ENCODE data around the gene CCIN.

DNA sequence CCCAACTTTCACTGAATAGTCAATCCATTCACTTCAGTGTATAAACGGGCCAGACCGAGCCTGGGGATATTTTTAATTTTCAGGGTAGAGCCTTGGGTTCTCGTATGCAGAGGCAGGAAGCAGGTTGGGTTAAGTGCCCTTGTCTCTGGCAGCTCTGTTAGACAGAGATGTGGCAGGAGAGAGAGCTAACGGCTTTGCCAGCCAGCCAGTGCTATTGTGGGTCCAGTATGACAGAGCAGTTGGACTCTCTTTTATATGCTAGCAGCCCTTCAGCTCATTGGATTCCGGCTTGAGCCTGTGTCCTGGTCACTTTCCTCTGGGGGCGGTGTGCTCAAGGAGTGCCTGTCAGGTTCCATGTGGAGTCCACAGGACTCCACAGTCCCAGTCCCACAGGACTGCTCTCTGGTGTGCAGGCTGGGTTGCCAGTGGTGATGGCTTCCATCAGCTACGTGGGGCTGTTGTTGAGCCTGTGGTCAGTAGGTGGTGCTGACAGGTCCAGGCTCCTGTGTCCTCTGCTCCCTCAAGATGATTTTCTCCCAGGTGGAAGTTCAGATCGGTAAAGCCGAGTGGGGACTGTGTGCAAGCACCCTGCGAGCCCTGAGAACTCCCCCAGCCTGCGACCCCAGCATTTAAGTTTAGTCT is 35.8 kb downstream of the CCIN start:
- TF ChIP-seq, protein P1, sequence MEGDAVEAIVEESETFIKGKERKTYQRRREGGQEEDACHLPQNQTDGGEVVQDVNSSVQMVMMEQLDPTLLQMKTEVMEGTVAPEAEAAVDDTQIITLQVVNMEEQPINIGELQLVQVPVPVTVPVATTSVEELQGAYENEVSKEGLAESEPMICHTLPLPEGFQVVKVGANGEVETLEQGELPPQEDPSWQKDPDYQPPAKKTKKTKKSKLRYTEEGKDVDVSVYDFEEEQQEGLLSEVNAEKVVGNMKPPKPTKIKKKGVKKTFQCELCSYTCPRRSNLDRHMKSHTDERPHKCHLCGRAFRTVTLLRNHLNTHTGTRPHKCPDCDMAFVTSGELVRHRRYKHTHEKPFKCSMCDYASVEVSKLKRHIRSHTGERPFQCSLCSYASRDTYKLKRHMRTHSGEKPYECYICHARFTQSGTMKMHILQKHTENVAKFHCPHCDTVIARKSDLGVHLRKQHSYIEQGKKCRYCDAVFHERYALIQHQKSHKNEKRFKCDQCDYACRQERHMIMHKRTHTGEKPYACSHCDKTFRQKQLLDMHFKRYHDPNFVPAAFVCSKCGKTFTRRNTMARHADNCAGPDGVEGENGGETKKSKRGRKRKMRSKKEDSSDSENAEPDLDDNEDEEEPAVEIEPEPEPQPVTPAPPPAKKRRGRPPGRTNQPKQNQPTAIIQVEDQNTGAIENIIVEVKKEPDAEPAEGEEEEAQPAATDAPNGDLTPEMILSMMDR (IDR thresholded peaks at IDR 0.05 in 2 of 3, conservative IDR thresholded peaks at IDR 0.05 in 1 of 3; ENCODE audit: borderline replicate concordance in 1 of 3, insufficient read depth in 1 of 3, low read depth in 2 of 3, low read length in 2 of 3) = peak in 2 of 3 experiments; percentile 26 to 39; a peak in 3 of 6 replicates
- TF ChIP-seq EZH2phosphoT487 (IDR thresholded peaks at IDR 0.05; ENCODE audit: borderline replicate concordance) = no peak

All from HCT116 (cell line).